ENCODE measurements around the gene VAMP8. TPM values are rescaled to one million over a fixed set of nuclear protein-coding genes. Genes with fewer than 3 reads are reported as not detected.
A peak's percentile ranks its signal among the peaks of the same experiment; 100 is the strongest.

VAMP8 gene
- total and polyA plus RNA-seq, 2 donors (not counting 3 experiments of a cell fraction or from before 2014, with no cell fraction given): 39.0 to 68.7 TPM

DNA sequence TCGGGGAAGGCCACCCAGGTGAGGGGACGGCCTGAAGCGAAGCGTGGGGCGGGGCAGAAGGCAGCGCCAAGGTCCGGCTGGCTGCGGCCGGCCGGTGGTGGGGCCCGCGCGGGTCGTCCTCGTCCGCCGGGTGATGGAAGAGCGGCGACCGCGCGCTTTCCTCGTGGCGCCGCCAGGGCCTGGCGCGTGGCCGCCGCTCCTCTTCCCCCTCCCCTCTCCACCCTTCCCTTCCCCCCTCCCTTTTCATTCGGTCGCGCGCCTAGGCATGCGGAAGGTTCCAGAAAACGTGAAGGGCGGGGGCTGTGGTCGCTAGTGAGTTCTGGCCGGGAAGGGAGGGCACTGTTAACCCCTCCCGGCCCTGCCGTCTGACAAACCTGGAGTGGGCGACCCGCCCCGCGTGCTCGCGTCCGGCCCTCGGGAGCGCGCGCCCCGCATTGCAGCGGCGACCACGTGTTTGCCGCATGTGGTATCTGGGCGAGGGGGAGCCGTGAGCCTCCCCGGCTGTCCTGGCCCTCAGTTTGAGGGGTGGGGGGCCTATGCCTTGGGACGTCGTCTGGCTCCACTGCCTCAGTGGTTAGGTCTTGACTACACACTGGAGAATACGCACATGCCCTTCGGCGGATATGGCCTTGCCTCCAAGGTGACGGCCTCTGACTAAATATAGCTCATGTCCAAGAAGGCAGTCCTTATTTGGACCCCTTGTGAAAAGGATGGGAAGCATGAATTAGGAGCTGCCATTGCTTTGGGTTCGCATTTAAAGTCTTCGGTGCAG is 37.8 kb upstream of the VAMP8 start:
- Histone ChIP-seq H3K9me1 (replicated peaks; ENCODE audit: control insufficient read depth, extremely low read depth, insufficient read depth, low read length) (no peaks in the 10 kb centered on the region), H2AFZ (ENCODE audit: low read depth, low read length) (no peak overlapping the region), H3K9me3 (replicated peaks; ENCODE audit: control insufficient read depth, insufficient read depth, low read length) (no peaks in the 10 kb centered on the region), H3K27ac (ENCODE audit: insufficient read depth, low read depth, low read length) (peak overlapping the region; percentile 32), H3K4me2 (ENCODE audit: insufficient read depth, low read length) (peak overlapping the region; percentile 97), H3K4me1 (ENCODE audit: control insufficient read depth, extremely low read depth, insufficient read depth, low read length) (peaks cover 42% of the 10 kb centered on the region), H3K9ac (replicated peaks; ENCODE audit: extremely low read depth, insufficient read depth, low read length) (peak overlapping the region; percentile 100), H3K36me3 (ENCODE audit: control insufficient read depth in 2 of 2, extremely low read depth in 1 of 2, insufficient read depth in 2 of 2, low read length in 2 of 2) (peaks cover 20 to 23% of the 10 kb centered on the region in 2 experiments), H3K4me3 (replicated peaks in 1 of 3; ENCODE audit: insufficient read depth in 1 of 3, low read depth in 1 of 3, low read length in 3 of 3) (peak overlapping the region; percentile 84 to 96 (median 84)), H4K20me1 (replicated peaks; ENCODE audit: control insufficient read depth, extremely low read depth, insufficient read depth, low read length) (peaks cover 4% of the 10 kb centered on the region), H3K79me2 (ENCODE audit: control insufficient read depth, insufficient read depth, low read length) (peaks cover 51% of the 10 kb centered on the region), H3K27me3 (ENCODE audit: control insufficient read depth in 2 of 2, insufficient read depth in 2 of 2, low read length in 2 of 2) (no peaks in the 10 kb centered on the region)
- FAIRE-seq (no peak), DNase-seq (ENCODE audit: low read depth, low spot score) (peak; percentile 61)
- intact Hi-C loops (cut with micrococcal nuclease) (loop anchor here (1.0 to 5.0 kb wide), 3 partner anchors 22 to 212 kb away; partner anchors contain the start of genes GGCX and TGOLN2), dilution Hi-C loops (cut with MboI; ENCODE audit: extremely low pct_ligation_motif_present, low sequenced_read_pairs) (no loop called here)
- ChIA-PET CTCF (interaction anchor here (0.9 to 5.1 kb wide), 20 partner anchors 10 to 193 kb away, joined by 3 to 63 read pairs (median 5); partner anchors contain the start of genes SH2D6 and TMEM150A), POLR2A (interaction anchor here (0.8 to 4.5 kb wide), 31 partner anchors 10 to 212 kb away, joined by 3 to 73 read pairs (median 6); partner anchors contain the start of genes ELMOD3, GGCX, RETSAT and RNF181)
- no TSS peak for BruUV-seq (replicated peaks)
- TF ChIP-seq POLR2A (IDR thresholded peaks at IDR 0.05; ENCODE audit: low read depth, low read length): no peak
- TF ChIP-seq EZH2 (IDR thresholded peaks at IDR 0.05; ENCODE audit: borderline replicate concordance, low read depth, low read length, severe bottlenecking): no peak
- TF ChIP-seq MYC (IDR thresholded peaks at IDR 0.05; ENCODE audit: low read depth, low read length): peak; percentile 64
- TF ChIP-seq, protein P1, sequence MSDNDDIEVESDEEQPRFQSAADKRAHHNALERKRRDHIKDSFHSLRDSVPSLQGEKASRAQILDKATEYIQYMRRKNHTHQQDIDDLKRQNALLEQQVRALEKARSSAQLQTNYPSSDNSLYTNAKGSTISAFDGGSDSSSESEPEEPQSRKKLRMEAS (IDR thresholded peaks at IDR 0.05; ENCODE audit: insufficient read depth, insufficient read length): peak; percentile 94
- no peak for TF ChIP-seq FOS (IDR thresholded peaks at IDR 0.05; ENCODE audit: borderline replicate concordance, insufficient read depth, low read length)
- TF ChIP-seq JUN (IDR thresholded peaks at IDR 0.05; ENCODE audit: borderline replicate concordance, insufficient read depth, insufficient read length, low read depth): no peak

All from endothelial cell of umbilical vein (primary cell).